NCI-H226 (cell line): ENCODE data around the gene ETS1.

ENCODE experiments used
- DNase-seq: peaks from one replicate; pipeline ENCODE4 v3.0.0-alpha.2; 2015

ETS1 gene

DNA sequence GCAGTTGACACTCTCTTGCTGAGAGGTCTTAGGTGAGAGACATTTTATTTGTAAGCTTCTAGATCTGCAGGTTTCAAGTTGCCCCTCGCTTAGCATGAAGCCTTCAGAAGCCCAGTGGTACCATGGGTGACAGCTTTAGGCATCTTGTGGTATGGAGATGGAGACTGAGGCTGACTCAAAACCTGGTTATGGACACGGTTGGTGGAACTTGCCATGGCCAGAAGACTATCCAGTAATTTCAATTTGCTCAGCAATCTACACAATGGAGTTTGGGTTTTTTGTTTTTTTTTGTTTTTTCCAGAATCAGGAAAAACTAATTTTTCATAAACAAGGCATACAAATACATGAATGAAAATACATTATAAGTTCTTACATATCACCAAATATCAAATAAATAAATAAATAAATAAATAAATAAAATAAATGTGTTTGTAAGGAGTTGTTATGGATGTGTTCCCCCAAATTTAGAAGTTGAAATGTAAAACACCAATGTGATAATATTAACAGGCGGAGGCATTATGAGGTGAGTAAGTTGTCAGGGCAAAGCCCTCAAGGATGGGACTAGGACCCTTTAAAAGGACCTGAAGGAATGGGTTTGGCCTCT is 22.6 kb downstream of the ETS1 start:
- no peak for DNase-seq

DNA sequence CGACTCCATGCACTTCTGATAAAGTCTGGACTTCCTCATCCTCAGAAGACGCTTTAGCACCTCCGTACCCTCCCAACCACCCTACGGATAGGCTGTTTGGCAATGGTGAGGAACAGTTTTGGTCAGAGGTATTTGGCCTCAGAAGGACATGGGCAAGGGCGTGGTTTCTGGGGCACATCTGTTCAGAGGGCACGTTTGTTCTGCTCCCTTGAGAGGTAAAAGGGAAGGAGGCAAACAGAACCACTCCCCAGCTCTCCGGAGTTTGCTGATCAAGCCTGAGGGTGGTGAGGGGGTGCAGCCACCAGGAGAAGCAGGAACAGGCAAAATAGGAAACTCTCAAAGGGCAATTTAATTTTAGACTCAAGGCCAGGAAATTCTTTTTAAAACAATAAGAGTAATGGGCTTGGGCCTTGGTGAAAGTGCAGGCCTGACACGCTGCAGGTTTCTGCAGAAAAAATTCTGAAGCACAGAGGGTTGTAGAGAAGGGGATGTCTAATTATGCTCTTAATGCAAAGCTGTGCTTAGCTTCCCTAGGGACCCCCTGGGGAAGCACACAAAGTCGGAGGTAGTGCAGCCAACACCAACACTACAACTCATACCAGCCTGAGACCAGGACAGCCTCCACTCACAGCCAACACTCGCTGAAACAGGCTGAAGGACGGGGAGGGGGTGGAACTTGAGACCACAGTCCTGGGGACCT is 23.3 kb downstream of the ETS1 start:
- DNase-seq: no peak

DNA sequence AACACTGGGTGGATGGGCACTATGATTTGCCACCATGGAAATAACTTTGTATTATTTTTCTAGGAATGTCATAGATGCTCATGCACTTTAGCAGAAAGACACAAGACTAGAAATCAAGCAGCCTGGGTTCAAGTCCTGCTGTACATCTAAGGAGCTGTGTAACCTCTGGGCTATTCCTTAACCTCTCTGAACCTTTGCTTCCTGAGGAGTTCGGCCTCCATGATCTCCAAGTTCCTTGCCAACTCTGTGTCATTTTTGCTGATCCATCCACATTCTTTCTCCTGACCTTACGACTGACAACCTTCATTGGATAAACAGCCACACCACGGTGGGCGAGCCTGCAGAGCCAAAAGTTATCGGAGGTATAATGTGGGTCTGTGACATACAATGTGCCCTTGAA is 24.1 kb downstream of the ETS1 start:
- DNase-seq: no peak

DNA sequence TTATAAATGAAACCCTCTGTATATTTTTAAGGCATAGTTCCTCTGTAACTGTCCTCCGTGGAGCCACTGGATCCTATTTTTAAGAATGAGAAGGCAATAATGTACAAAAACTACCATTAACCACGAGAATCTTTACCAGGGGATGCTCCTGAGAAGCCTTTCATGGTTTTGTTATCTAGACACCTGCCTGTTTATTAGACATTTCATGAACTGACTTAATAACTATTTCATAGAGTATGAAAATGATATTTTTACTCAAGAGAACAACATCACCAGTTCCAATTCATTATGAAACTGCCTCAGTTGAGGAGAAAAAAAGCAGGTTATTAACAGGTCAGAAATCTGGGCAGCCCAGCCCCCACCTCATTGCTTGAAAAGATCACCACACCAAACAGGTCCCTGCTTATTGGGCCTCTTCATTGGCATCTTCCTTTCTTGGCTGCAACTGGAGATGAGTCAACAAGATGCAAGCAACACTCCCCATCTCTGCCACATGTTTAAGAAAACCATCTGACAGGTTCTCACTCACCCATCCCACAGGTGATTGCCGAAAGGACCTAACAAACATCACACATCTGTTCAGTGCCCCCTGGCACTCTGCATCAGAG is 27.8 kb downstream of the ETS1 start:
- DNase-seq: peak; percentile 16

DNA sequence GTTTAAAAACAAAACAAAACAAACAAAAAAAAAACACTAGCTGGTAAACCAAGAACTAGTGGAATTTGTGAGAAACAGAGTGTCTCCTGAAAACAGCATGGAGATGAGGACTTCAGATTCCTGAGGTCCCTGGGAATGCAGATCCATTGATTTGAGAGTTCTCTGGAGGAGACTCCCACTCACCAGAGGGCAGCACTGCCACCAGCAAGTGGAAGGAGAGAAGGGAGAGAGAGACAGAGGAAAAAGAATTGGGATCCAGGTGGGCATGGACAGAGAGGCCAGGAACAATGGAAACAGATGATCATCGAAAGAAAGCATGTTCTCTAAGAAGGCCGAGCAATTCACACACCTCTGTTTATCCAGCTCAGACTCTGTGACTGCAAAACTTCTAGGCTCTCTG is 31.8 kb downstream of the ETS1 start:
- peak; percentile 46 for DNase-seq

DNA sequence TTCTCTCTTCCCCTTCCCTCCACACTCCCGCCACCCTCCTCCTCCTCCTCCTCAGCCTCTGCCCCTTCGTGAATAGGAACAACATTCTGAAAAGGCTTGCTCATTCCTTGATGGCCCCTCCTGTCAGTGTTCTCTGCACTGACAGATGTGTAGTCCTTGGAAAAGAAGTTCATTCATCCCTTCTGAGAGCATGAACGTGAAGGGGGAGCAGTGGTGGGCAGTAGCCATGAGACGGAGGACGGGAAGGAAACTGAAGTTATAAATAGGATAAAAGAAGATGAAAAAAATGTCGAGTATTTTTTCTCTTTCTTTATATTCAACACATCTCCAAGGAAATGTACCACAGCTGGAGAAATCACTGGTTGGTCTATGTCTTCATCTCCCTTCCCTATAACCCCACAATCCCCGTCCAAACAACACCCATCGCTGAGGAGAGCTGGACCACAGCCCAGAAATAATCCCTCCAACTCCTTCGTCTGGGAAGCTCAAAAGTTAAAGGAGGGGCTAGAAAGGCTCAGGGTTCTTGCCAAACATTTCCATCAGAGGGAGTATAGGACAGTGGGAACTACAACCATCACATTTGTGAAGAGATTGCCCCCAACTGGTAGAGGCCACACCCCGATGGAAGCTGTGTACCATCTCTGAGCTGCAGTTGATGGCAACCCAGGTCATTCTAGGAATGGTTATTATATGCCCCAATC is 33.5 kb downstream of the ETS1 start:
- DNase-seq: no peak

DNA sequence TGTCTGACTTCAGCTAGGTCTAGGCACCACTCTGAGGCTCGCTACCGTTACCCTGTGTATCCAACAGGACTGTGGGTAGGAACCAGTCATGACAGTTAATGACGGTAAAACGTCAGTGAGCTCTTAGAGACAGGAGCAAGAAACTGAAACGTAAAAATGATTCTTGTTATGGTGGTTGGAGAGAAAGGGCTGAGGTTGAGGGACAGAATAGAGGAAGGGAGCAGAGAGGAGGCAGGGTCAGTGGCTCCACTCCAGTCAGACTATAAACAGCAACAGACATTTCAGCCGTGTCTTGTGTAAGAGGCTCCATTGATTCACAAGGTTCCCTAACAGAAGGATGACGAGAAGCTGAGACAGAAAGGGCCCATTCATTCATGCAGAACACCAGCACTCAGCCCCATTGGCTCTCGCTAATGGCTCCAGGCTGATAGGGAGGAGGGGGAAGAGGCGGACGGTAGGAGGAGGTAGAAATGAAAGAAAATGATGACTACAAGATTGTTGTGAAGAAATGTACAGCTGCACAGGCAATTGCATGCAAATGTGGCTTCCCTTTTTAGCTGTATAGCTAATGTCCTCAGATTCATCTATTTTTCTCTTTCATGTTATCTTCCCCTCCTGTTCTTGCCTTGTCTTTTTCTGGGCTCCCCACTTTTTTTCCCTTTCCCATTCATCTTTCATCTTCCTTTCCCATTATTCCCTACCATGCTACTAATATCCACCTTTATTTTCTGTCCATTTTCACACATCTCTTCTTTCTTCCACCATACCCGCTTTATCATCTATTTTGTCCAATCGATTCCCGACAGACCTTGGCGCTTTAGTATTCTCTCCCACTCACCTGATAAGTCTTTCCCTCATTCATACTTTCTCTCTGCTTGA is 34.3 kb downstream of the ETS1 start:
- no peak for DNase-seq

DNA sequence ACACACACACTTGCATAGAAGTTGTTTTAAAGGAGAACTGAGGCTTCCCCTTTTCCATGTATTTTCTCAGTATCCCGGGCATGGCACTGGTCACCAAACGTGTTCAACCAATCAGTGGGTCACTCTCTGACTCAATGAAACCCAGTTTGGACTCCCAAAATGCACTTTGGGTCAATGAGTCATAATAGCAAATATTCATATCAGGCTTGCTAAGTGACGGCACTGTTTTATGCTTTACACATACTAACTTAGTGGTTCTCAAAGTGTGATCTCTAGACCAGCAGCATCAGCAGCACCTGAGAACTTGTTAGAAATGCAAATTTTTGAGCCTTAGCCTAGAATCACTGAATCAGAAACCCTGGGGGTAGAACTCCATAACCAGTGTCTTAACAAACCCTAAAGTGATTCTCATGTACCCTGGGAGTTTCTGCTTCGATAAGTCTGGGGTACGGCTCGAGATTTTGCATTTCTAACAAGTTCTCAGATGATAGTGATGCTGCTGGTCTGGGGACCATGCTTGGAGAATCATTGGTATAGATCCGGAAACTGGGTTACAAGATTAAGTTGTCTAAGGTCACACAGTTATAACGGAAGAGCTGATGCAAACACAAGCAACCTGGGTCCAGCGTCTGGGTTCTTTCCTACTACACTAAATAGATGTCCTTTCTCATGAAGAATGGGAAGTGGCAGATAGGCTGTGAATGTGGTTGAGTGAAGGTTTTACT is 35.6 kb downstream of the ETS1 start:
- no peak for DNase-seq

DNA sequence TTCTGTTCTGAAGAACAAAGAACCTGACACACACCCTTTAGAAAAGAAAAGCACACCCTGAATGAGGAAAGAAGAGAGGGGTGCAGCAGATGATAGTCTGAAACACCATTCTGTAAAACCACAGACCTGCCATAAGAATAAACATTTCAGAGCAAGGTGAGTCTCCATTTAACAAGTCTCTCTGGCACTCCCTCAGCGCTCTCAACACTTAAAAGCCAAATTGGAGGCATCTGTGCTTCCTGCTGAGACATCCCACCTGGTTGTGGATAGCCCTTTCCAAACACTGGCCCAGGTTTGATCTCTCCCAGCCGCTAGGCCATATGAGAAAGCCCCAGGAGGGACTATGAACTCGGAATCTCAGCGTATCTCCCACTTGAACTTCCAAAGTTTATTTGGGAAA is 36.3 kb downstream of the ETS1 start:
- no peak for DNase-seq

DNA sequence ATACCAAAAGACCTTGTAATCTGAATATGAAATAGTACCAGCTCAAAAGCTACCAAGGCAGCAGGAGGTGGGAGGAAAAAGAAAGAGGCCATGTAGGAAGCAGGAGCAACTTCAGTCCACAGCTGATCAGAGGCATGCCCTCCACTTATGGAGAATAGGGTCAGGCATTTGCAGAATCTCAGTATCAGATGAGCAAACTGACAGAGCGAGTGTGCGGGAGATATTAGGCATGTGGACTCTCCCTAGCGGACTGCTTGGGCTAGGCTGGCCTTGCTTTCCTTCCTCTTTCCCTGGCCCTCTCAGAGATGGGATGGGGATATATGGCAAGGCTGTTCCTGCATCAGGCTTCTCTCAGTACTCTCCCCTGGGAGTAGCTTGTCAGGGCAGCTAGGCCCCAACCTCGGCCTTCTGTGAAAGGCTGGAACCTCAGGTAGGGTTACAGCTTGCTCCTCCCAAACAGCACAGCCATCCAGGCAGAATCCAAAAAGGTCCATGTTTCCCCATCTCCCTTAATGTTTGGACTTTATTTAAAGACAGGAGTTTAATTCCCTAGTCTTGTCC is 37.0 kb downstream of the ETS1 start:
- DNase-seq: no peak

DNA sequence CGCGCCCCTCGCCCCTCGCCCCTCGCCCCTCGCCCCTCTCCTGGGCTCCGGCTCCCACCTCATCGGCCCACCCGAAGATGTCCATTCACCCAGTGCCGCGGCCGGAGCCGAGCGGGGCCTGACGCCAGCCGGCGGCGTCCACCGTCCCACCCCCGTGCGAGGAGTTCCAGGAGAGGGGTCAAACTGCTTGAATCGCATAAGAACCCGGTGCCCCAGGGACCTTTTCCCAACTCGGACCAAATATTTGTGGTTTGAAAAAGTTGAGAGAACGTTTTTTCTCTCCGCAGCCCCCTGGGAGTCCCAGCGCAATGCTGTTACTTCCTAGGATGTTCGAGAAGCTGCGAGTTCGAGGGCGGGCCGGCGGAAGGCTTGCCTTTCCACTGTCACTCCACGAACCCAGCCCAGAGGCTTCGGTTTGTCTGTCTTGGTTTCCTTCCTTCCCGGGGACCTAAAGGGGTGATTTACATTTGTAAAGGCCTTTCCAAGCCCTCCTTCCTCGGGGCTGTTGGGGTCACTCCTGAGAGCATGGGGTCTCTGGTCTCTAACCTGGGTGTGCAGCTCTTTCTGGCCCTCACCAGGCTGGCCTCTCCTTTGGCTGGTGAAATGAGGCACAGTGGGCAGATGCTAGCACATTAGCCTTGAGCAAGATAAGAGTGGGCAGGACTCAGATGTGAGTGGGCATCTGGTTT is 38.0 kb downstream of the ETS1 start:
- no peak for DNase-seq

DNA sequence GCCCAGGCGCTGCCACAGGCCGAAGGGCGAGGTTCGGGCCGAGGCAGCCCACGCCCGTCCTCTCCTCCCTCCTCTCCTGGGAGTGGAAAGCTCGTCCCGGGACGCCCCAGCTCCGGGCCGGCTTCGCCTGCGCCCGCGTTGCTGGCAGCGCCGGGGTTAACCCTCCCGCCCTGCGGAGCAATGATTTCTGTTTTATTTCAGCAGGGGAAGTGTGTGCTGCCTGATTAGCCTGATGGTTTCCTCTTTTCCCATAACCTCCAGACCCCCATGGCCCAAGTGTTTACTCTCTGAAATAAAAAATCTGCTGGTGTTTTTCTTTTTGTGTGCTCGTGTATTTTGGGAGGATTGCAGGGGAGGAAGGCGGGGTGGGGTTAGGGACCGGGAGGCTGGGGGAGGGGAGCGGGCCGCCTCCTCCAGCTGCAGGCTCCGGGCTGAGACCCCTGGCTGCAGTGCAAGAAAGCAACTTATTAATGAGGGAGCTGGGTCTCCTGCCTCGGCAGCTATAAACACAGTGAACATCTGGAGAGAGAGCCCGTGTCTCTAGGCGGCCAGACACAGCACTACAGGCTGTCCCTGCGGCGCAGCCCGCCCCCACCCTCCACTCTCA is 38.6 kb downstream of the ETS1 start:
- no peak for DNase-seq

DNA sequence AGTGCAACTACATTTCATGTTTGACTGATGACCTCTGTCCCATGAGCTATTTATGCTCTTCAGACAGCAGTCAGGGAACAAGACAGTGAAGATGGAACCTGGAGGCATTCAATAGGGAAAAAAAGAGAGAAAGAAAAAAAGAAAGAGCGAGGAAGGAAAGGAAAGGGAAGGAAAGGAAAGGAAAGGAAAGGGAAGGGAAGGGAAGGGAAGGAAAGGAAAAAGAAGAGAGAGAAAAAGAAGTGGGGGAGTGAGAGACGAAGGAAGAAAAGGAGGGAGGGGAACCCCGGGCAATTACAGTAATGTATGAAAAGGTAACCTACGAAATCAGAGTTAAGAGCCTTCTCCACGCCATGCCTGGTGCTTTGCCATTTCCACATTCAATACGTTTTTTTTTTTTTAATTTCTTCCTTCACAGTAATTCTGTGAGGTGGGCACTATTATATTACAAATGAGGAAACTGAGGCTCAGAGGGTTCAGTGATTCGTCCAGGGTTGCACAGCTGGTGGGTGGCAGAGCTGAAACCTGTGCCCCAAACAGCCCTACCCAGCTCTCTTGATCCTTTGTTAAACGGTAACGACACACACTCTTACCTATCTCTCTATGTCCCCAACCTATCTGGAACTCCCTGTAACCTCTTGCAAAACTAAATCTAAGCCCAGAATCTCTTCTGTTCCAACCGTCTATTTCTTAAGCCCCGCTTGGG is 39.3 kb downstream of the ETS1 start:
- no peak for DNase-seq

DNA sequence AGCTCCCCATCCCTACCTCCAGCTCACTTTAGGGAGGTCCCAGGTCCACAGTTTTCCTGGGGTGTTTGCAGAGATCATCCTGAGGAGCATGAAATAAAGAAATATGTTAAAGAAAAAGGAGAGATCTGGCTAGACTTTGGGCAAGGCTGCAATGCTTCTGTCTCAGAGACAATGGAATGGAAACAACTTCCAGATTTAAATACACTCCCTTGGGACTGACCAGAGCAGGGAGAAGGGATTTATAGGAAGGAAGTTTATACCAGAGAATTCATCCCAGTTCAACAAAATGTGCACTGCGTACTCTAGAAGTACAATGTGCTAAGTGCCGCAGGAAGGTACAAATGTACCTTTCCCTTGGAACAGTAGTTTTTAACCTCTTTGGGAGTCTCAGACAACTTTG is 40.4 kb downstream of the ETS1 start:
- no peak for DNase-seq

DNA sequence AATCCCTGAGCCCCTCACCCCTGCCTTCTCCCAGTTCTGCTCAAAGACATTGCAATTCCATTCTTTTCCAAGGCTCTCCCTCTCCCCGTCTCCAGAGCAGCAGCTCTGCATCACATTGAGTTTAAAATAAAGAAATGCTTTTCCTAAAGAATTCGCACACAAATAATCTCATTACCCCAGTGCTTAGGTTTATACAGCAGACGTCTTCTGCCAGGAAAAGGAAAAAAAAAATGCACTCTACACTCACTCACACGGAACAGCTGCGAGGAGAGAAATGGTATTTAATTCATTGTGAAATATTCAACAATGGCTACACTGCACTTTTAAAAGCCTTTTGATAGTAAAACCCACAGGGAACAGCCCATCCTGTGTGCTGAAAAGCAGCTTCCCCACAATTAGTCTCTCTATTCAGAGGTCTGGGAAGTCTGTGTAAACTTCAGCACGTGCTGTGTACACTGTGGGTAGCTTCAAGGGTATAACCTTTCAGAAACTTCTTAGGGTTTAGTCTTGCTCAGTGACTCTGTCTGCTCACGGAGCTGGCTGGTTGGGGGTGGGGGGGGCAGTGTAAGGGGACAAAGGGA is 42.8 kb downstream of the ETS1 start:
- no peak for DNase-seq

DNA sequence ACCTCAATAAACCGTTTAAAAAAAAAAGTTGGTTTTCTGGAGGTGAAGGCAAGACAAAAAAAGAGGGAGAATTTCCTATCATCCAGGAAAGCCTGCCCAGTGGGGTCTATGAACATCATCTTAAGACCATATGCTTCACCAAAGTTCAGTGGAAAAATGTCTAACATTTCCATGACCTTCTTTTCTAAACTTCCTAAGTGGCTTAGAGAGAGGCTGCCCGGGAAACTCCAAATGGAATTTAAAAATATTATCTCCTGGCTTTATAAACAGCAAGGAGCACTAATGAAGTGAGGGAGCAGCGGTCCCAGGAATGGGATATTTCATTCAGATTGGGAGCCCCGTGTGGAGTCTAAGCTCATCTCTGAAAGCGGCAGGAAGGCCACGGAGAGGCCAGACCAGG is 46.9 kb downstream of the ETS1 start:
- no peak for DNase-seq

DNA sequence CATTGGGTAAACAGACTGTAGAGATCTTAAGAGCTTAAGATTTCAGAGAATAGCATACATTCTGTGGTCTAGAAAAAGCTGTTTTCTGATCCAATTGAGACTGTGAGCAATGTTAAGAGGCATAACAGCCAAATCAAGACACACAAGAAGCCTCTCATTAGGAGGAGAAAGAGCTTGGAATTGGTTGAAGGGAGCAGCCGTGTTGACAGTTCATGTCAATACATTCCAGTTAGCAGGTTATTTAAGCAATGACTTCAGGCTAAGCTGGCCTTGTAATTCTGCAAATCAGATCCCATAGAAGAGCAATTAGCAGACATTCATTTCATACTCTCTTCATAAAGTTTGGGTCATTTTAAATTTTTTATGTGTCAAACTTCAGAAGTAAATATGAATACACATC is 50.9 kb downstream of the ETS1 start:
- no peak for DNase-seq

DNA sequence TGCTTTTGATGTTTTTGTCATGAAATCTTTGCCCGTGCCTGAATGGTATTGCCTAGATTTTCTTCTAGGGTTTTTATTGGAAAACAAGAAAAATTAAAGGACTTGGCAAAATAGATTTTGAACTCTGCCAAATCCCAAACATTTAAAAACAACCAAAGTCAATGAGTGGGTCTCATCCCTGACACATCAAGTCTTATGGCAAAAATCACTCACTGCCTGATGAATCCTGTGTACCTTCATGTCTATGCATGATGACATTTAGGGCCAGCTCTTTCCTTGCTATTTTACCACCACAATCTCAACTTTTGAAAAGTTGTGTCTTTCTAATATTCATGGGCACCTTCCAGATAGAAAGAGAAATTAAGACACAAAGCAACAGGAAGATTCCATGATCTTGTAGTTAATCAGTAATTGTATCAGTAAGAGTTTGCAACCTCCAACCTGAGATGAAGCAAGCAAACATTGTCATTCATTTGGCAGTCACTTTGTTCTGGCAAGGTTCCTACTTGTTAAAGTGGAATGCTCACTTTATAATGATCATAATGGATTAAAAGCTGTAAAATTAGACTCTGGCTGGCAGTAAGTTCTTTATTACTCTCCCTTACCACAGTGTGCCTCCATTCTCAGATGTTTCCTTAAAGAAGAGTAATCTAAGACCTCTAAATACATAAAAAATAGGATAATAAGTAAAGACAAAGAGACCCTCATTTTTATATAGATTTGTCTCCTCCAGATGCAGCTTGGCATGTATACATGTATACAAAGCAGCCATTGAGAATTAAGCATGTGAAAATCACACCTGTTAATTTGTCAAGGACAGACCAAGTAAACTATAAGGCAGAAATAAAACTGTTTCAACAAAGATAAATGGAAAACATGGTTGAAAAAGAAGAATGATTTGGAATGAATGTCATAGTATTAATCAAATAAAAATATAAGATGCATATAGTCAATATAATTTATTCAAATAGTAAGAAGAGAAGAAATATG is 51.6 kb downstream of the ETS1 start:
- DNase-seq: no peak

DNA sequence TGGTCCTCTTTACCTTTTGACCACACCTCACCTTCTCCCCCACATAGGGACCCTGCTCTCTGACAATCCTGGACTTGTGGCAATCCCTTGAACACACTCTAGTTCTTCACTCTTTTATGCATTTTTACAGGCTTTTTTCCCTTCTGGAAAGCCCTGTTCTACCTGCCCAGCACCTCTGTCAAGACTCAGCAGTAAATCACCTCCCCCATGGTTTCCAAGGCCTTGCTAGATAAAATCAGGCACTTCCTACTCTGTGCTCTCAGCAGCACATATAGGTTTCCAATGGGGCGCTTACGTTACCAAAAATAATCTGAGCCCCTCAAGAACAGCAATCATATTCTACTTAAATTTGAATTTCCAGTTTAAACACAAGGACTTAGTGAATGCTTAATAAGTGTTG is 53.9 kb downstream of the ETS1 start:
- DNase-seq: no peak
